GM12874 (cell line): ENCODE measurements around the gene AP1G2.

Experiments used
- TF ChIP-seq, protein P1 (sequence below): IDR thresholded peaks from 2 replicates; pipeline ENCODE4 v1.5.1; 2011; ENCODE audit warnings: low read depth, mild to moderate bottlenecking, control low read depth, low read length, moderate library complexity; ENCODE audit not compliant: insufficient read depth

AP1G2 gene

DNA sequence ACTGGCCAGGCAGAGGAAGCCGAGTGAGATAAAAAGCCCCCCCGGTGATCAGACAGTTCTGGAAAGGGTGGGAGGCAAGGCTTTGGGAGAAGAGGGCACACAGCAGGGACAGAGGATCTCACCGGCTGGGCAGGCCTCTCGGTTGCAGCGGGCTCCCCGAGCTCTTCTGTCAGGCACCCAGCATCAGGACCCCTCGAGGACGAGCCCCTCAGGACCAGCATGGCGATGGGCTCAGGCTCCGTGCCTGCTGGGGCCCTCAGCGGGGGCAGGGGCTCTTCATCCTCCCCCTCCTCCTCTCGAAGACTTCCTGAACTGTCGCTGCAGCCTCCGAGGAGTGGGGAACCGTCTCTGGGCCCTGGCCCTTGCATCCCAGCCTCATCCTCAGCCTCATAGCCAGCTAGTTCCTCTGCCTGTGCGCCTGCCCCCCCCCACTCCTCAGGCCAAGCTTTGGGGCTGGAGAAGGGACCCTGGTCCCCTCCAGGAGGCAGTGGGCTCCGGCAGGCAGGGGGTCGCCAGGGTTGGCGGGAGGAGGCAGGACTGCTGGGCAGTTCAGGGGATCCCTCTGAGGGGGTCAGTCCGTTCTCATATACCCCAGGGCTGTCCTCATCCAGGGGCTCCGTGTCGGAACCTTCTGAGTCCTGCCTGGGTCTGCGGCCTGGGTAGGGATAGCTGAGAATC lies 3.4 kb upstream of the AP1G2 start:
- TF ChIP-seq, protein P1, sequence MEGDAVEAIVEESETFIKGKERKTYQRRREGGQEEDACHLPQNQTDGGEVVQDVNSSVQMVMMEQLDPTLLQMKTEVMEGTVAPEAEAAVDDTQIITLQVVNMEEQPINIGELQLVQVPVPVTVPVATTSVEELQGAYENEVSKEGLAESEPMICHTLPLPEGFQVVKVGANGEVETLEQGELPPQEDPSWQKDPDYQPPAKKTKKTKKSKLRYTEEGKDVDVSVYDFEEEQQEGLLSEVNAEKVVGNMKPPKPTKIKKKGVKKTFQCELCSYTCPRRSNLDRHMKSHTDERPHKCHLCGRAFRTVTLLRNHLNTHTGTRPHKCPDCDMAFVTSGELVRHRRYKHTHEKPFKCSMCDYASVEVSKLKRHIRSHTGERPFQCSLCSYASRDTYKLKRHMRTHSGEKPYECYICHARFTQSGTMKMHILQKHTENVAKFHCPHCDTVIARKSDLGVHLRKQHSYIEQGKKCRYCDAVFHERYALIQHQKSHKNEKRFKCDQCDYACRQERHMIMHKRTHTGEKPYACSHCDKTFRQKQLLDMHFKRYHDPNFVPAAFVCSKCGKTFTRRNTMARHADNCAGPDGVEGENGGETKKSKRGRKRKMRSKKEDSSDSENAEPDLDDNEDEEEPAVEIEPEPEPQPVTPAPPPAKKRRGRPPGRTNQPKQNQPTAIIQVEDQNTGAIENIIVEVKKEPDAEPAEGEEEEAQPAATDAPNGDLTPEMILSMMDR = no peak

DNA sequence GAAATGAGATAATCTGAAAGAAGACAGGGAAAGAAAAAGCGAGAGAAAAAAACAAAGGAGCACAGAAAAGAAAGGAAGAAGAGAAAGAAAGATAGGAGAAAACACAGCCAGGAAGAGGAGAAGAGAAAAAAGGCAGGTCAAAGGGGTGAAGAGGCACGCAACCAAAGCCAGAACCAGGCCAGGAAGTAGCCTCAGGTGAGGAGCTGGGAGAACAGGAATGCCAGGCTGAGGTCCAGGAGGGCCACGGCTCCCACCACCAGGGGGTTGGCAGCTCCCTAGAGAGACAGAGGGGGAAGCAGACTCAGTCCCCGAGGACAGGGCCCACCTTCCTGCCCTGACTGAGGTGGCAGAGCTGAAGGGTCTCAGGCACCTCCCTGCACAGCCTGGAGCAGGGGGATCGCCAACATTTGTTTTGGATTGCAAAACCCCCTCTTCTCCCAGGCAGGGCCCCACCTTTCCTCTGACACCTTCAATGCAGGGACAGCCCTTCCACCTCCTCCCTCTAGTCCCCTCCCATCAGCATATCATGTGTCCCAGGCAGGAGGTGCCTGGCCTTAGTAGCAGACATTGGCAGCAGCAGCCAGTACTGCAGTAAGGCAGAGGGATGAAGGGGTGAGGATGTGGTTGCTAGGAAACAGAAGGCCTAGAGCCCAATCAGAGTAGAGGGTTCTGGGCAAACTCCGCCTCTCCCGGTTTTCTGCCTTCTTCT lies 2.0 kb upstream of the AP1G2 start:
- TF ChIP-seq, protein P1 = no peak

DNA sequence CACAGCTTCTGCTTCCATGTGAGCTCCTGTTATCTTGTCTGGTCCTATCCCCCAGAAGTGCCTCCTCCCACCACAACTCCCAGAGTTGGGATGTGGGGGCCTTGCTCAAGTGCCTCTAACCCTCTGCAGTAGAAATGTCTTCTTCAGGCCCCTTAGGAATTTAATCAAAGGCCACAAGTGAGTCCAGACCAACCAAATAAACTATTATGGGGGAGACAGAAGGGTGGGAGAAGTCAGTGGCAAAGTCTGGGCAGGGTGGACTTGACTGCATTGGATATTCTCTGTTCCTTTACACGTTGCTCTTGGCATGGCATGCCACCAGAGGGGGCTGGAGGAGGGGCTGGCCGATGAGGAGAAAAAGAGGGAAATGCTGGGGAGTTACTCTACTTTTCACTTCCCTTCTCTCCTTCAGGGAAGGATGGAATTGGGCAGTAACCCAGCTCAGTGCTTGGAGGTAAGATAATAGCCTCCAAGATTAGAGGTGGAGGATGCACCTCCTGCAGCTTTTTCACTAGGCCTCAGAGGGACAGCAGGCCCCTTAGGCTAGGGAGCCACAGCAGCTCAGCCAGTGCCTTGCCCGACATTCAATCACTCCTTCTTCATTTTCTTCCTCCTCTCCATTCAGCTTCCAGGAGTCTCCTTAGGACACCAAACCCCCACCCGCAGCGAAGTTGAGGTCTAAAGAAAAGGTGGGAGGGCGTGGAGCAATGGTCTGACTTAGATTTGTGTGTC lies 1.2 kb upstream of the AP1G2 start:
- TF ChIP-seq, protein P1 = peak; percentile 55

DNA sequence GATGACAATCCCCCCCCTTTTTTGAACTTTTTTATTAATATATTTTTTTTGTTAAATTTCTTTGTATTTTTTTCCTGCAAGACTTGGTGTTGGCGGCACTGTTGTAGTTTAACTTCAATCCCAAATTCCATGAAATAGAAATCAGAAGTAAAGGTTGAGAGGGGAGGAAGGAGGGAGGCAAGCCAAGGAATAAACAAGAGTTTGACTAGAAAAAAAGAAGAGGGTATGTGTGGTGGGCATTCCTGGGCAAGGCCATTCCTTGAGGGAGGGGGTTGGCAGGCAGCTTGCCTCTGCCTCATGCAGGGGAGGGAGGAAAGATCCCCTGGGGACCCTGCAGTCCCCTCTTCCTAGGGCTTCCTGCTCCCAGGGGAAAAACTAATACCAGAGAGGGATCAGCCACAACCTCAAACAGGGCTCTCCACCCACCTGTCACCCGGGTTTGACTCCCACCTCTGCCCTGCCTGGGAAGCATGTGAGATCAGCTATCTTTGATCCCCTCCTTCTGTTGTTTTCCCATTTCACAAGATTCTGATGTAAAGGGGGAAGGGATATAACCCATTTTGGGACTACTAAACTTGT lies 519 bp upstream of the AP1G2 start:
- TF ChIP-seq, protein P1 = no peak

DNA sequence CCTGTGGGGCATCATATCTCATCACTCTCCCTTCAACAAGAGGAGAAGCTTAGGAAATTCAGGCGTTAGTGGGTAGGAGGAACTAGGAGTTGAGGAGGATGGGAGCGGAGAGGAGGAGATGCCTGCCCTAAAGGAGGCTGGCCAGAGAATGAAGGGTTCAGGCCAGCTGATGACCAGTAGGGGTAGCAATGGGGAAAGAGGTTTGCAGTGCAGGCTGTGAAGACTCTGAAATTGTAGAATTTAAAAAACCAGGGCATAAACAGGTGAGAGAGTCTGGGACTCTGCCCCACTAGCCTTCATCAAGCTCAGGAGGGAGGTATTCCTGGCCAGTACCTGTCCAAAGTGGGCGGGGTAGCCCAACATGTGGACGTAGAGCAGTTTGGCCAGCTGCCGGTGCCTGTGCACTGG lies 809 bp downstream of the AP1G2 start:
- TF ChIP-seq, protein P1 = 0 out of 2 replicates have a peak, but pooled peaks have one; percentile 5

DNA sequence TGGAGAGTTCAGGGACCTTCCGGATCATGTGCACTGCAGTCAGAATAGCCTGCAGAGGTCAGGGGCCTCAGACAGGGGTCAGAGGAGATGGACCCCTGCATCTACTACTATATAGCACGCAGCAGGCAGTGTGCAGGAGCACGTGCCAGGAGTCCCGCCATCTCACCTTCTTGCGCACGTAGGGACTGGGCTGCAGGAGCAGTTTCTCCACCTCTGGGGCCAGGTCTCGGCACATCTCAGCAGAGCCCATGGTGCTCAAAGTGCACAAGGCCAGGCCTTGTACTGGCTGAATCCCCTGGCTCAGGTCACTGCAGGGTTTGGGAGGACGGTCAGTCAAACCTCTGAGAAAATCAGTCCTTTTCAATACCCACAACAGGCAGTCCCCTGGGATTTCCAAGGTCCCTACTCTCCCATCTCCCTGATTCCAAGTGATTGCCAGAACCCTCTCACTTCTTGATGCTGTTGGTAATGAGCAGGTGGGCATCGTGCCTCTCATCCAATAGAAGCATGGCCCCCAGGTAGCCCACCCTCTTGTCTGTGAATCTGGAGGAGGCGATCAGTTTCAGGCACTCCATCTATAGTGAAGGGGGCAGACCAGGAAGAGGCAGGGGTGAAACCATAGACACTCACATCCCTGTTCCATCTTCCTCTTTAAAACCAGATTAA lies 1.3 kb downstream of the AP1G2 start:
- TF ChIP-seq, protein P1 = no peak
